GM21381 (cell line): ENCODE data around the gene VASH2.

Source experiments
- ATAC-seq: cut with Tn5 transposase; IDR thresholded peaks from one replicate; pipeline ENCODE4 v1.9.1; 2021; ENCODE audit warnings: mild to moderate bottlenecking, moderate library complexity; ENCODE audit not compliant: unreplicated experiment

VASH2 gene

GRCh38 chr1:212928323-212929291, 21.7 kb upstream of the VASH2 start:
- ATAC-seq = peak; percentile 60

DNA sequence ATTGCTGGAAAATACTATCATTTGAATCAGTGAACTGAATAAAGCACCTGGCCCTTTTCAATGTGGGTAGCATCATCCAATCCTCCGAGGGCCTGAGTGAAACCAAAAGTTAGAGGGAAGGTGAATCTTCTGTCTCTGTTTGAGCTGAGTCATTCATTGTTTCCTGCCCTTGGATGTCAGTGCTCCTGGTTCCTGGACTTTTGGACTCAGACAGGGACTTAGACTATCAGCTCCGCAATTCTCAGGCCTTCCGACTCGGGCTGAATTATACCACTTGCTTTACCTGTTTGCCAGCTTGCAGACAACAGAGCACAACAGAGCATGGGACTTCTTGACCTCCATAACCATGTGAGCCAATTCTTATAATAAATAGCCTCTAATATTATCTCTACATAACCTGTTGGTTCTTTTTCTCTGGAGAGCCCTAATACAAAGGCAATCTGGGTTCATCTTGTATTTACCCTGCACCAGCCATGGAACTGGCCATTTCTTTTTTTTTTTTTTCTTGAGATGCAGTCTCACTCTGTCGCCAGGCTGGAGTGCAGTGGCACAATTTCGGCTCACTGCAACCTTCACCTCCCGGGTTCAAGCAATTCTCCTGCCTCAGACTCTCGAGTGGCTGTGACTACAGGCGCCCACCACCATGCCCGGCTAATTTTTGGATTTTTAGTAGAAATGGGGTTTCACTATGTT, 19.2 kb upstream of the VASH2 start:
- ATAC-seq = peak; percentile 58

GRCh38 chr1:212933815-212934471, 16.4 kb upstream of the VASH2 start:
- ATAC-seq = no peak

DNA sequence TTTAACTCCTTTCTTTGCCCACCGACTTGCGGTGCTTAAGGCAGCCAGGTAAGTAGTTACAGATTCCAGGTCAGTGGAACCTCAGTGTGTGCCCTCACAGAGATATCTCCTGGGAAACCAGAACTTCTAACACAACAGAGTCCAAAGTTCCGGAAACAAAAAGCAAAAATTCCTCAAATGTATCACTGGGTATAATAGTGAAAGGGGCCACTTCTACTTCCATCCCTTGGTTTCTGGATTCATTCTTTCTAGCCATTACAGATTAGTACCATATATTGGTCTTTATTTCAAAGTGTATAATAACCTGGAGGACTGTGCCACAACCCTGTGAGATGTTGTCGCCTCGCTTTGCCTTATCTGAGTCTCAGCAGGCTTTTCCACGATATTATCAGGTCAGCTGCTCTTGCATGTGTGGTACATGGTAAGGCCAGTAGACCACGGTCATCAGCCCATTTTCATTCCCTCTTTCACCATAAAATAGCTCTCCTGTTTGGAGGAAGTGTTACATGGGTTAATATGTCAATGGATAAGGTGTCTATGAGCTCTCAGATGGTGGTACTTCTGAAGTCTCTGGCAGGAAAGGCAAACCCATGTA, 14.9 kb upstream of the VASH2 start:
- ATAC-seq = no peak

- no peak for ATAC-seq
Measured at GRCh38 chr1:212937034-212937433, 13.3 kb upstream of the VASH2 start.

DNA sequence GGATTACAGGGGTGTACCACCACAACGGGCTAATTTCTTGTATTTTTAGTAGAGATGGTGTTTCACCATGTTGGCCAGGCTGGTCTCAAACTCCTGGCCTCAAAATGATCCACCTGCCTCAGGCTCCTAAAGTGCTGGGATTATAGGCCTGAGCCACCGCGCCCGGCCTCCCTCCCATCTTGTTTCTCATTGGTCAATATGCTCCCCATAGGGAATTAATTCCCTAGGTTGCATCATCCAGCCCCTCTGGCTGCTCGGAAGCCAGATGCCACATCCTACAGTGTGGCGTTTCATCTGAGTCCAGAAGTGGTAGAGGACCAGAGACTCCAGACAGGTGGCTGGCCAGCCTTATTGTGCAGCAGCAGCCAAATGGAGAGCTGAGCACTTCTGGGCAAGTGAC, 11.5 kb upstream of the VASH2 start:
- no peak for ATAC-seq

GRCh38 chr1:212941452-212941851, 8.9 kb upstream of the VASH2 start:
- ATAC-seq = no peak

- no peak for ATAC-seq
Measured at GRCh38 chr1:212942679-212943392, 7.5 kb upstream of the VASH2 start.

- no peak for ATAC-seq
Measured at GRCh38 chr1:212943393-212943710, 7.0 kb upstream of the VASH2 start.

- no peak for ATAC-seq
Measured at GRCh38 chr1:212944229-212944901, 6.0 kb upstream of the VASH2 start.

DNA sequence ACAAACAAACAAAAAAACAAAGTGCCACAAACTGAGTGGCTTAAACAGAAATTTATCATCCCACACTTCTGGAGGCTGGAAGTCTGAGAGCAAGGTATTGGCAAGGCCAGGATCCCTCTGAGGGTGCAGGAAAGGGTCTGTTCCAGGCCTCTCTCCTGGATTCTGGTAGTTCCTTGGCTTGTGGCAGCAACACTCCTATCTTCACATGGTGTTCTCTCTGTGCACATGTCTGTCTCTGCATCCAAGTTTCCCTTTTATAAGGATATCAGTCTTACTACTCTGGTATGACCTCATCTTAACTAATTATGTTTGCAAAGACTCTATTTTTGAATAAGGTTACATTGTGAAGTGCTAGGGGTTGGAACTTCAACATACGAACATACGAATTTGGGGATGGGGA, 5.3 kb upstream of the VASH2 start:
- no peak for ATAC-seq

DNA sequence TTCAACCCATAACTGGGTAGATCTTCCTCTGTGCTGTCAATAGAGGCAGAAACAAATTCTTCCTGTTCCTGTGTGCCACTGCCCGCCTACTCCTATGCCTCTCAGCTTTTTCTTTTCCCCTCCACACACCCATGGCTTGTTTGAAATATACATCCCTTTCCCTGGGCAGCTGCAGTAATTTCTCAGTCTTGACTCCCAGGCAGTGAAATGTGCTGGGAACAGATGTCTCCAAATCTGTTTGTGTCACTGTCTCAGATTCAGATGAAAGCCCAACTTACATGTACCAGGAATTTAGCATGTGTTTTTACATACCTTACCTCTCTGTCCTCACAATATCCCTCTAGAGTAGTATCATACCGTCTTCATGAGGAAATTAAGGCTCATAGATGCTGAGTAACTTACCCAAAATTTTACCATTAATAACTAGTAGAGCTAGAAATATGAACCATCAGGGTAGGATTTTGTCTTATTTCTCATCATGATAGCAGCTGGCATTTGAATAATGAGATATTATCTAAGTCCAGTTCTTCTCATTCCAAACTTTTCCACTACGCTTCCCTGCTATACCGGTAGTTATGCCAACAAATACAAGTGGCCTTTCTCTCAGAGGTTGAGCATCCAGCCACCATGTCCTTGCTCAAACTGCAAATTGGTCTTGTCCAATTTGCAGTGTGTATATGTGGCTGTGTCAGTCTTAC, 4.7 kb upstream of the VASH2 start:
- no peak for ATAC-seq

DNA sequence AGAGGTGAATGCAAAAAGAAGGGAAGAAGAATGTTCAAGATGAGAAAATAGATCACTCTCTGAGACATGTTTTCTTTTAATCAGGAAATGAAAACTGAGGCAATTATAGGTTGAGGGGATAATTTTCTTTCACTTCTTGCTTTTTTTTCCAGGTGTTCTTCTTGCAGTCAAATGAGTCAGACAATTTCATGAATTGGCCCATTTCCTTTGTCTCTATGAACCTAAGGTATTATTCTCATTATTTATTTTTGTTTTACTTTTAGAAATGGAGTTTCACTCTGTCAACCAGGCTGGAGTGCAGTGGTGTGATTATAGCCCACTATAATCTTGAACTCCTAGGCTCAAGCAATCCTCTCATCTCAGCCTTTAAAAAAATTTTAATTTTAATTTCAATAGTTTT, 3.5 kb upstream of the VASH2 start:
- ATAC-seq = no peak

DNA sequence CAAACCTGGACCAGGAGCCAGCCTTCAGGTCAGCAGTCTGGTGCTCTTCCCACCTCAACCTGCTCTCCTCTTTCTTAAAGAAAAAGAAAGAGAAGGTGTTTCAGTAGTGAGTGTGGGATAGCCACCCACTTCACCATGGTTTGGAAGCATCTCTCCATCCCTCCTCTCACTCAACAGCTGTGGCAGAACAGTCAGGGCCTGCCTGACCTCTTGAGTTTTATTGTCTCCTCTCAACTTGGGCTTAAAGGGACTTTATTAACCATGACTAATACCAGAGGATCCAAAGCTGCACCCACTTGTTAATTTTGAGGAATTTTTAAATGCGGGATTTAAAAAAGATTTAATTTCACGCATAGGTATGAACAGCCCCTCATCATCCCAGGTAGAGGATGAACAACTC, 570 bp upstream of the VASH2 start:
- ATAC-seq = no peak

- ATAC-seq = peak; percentile 7
Measured at GRCh38 chr1:212951126-212951946, 995 bp downstream of the VASH2 start.

DNA sequence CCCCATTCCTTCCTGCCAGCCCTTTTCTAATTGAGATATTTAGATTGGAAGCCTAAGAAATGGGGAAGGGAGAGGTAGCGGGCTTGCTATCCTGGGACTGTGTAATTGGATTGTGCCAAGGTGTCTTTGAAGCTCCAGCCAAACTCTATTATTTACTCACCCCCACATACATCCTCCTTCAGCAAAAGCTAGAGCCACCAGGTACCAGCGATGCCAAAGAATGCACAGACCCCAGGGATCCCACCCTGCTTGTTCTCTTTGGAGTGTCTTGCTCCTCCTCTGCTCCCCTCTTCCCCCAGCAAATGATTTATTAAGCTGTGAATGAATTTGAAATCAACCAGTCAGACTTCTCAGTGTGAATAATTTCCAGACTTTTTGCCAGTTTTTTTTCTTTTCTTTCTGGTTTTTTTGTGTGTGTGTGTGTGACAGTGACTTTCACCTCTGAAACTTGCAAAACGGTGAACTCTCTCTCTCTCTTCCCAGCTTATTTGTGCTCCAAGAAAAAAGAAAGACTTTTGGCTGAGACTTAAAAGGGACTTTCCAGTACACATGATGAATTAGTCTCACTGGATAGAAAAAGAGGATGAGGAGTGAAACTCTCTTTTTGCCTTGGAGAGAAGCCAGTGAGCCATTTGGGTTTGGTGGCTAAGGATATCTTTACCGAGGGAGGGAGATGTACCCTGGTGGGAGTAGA, 1.8 kb downstream of the VASH2 start:
- no peak for ATAC-seq

DNA sequence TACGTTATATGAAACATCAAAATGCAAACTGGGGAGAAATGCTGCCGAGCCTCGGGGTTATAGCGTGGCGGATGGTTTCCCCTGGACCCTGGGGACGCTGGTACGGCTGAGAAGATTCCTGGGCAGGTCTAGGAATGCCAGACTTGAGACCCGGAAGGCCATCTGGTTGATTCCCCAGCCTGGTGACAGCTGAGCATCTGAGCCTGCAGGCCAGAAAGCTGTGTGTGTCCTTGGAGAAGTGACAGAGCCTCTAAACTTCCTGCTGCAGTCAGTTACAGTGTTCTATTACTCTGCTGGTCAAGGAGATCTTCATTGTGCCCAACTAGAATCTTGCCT, 2.3 kb downstream of the VASH2 start:
- no peak for ATAC-seq

DNA sequence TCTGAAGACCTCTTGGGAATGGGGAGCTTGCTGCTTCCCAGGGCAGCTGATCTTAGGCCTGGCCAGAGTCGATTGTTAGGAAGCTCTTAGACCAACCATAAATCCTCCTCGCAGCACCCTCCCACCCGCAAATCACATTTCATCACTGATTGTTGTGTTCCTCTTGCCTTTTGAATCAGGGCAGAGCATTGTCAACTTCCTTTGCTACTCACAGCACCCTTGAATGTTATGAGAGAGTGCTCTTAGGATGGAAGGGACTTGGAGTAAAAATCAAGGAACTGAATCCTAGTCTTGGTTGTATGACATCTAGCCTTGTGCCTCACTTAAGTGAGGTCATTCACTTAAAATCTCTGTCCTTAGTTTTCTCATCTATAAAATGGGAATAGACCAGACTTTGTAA, 3.0 kb downstream of the VASH2 start:
- ATAC-seq = no peak
